ENCODE data around the gene WARS2. TPM values are rescaled to one million over a fixed set of nuclear protein-coding genes. Genes with fewer than 3 reads are reported as not detected.

Gene WARS2
- total RNA-seq, 2 experiments from 2014 or later, result 7.0 to 11.0 TPM

GRCh38 chr1:118989878-118990378 lies 150.5 kb downstream of the WARS2 start:
- no TSS peak for BruUV-seq (replicated peaks)
- H3K4me1 ChIP-seq (ENCODE audit: insufficient read depth, low read length, poor library complexity, severe bottlenecking), result no peaks in the 10 kb centered on the region
- no peaks in the 10 kb centered on the region for H3K9me2 ChIP-seq (ENCODE audit: insufficient read depth, low read length)
- no peak overlapping the region for H3K27ac ChIP-seq (ENCODE audit: low read depth, low read length, poor library complexity, severe bottlenecking)
- no peaks in the 10 kb centered on the region for H3K9me3 ChIP-seq (ENCODE audit: low read length)
- no peak overlapping the region for H2AFZ ChIP-seq (ENCODE audit: low read length)
- intact Hi-C loops (cut with micrococcal nuclease; ENCODE audit: unreplicated experiment), result no loop called here
- DNase-seq (ENCODE audit: low spot score), result no peak
- POLR2A ChIA-PET, result interaction anchor here (1.0 kb wide), 1 partner anchor 14 kb away, joined by 3 read pairs; no protein-coding TSS in a partner anchor
- CTCF ChIA-PET (ENCODE audit: unreplicated experiment), result no interaction called here
- H4K20me1 ChIP-seq (ENCODE audit: insufficient read depth, low read length), result no peaks in the 10 kb centered on the region
- TF ChIP-seq EZH2phosphoT487 (IDR thresholded peaks at IDR 0.05; ENCODE audit: borderline replicate concordance, low read depth, low read length) (no peak), CTCF (conservative IDR thresholded peaks at IDR 0.05; ENCODE audit: low read length) (no peak)
- no peaks in the 10 kb centered on the region for H3K79me2 ChIP-seq (ENCODE audit: insufficient read depth, low read depth, low read length)
- H3K4me2 ChIP-seq (ENCODE audit: low read length), result no peak overlapping the region
- no peak overlapping the region for H3K4me3 ChIP-seq (ENCODE audit: low read depth, low read length, poor library complexity, severe bottlenecking)
- H3K36me3 ChIP-seq (ENCODE audit: insufficient read depth, low read length), result no peaks in the 10 kb centered on the region

GRCh38 chr1:118989006-118989815 lies 151.2 kb downstream of the WARS2 start:
- no peak for TF ChIP-seq EZH2phosphoT487 (IDR thresholded peaks at IDR 0.05; ENCODE audit: borderline replicate concordance, low read depth, low read length)
- TF ChIP-seq CTCF (conservative IDR thresholded peaks at IDR 0.05; ENCODE audit: low read length), result no peak

More at GRCh38 chr1:118989006-118989815, 151.2 kb downstream of the WARS2 start:
- ChIA-PET CTCF (ENCODE audit: unreplicated experiment) (no interaction called here), POLR2A (interaction anchor here (1.0 kb wide), 1 partner anchor 13 kb away, joined by 3 read pairs; no protein-coding TSS in a partner anchor)
- intact Hi-C loops (cut with micrococcal nuclease; ENCODE audit: unreplicated experiment), result no loop called here
- H3K27ac ChIP-seq (ENCODE audit: low read depth, low read length, poor library complexity, severe bottlenecking), result no peak overlapping the region
- H3K4me2 ChIP-seq (ENCODE audit: low read length), result no peak overlapping the region
- H3K4me3 ChIP-seq (ENCODE audit: low read depth, low read length, poor library complexity, severe bottlenecking), result no peak overlapping the region
- no peaks in the 10 kb centered on the region for H3K36me3 ChIP-seq (ENCODE audit: insufficient read depth, low read length)
- no peak for DNase-seq (ENCODE audit: low spot score)
- H2AFZ ChIP-seq (ENCODE audit: low read length), result no peak overlapping the region
- H3K4me1 ChIP-seq (ENCODE audit: insufficient read depth, low read length, poor library complexity, severe bottlenecking), result no peaks in the 10 kb centered on the region
- no TSS peak for BruUV-seq (replicated peaks)
- no peaks in the 10 kb centered on the region for H3K79me2 ChIP-seq (ENCODE audit: insufficient read depth, low read depth, low read length)
- H3K9me3 ChIP-seq (ENCODE audit: low read length), result no peaks in the 10 kb centered on the region
- no peaks in the 10 kb centered on the region for H3K9me2 ChIP-seq (ENCODE audit: insufficient read depth, low read length)
- H4K20me1 ChIP-seq (ENCODE audit: insufficient read depth, low read length), result no peaks in the 10 kb centered on the region
